Measurements from ENCODE around the gene RARRES1.

DNA sequence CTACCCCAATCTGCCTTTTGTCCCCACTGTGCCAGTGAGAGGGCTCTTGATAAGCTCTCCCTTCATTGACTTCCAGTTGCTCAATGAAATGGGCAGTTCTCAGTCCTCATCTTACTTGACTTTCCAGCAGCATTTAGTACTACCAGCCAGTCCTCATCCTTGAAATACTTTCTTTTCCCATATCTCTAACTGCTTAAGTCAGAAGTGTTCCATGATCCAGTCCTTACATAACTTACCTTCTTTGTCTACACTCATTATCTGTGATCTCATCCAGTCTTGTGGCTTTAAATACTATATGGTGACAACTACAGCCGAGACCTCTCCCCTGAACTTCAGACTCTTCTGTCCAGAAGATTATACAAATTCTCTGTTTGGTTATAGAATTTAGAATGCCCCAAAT, 28.7 kb downstream of the RARRES1 start:
- TF ChIP-seq CTCF (IDR thresholded peaks at IDR 0.05 in 8 of 11, conservative IDR thresholded peaks at IDR 0.05 in 3 of 11), result no peak
- no peak for TF ChIP-seq POLR2A (IDR thresholded peaks at IDR 0.05)
